Head of caudate nucleus (tissue), 42 donors: Measurements from ENCODE around the gene BCORL1.
A peak's percentile ranks its signal among the peaks of the same experiment; 100 is the strongest.

ENCODE experiments used
- DNase-seq, 42 donors: peaks; one replicate each; pipeline versions ENCODE4 v3.0.0 to v3.0.0-alpha.2; 2020 to 2021; ENCODE audit warnings: mixed read lengths in 7 of 42
- intact Hi-C: fragments of 100-400 bp; cut with DNase I; formaldehyde crosslinking; loops from one replicate; pipeline ENCODE4 v1.15.0; 2022

The BCORL1 gene

DNA sequence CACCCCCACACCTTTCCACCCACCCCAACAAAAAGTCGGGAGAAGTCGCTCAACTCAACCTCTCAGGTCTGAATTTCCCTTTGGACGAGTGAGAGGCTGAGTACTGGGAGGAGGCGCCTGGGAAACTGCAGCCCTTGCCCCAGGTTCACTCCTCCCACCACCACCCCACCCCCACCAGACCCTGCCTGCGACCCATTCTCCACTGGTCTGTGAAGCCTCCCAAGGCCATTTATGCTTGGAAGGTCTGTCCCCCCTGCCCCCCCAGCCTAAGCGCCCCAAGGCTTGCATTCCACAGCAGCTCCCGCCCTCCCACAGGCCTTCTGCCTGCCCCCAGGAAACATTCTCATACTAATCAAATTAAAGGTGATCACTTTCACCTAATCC lies 100.7 kb downstream of the BCORL1 start:
- no peak for DNase-seq
- intact Hi-C loops, result loop anchor here (2.0 kb wide), 1 partner anchor 108 kb away; no protein-coding TSS in a partner anchor

DNA sequence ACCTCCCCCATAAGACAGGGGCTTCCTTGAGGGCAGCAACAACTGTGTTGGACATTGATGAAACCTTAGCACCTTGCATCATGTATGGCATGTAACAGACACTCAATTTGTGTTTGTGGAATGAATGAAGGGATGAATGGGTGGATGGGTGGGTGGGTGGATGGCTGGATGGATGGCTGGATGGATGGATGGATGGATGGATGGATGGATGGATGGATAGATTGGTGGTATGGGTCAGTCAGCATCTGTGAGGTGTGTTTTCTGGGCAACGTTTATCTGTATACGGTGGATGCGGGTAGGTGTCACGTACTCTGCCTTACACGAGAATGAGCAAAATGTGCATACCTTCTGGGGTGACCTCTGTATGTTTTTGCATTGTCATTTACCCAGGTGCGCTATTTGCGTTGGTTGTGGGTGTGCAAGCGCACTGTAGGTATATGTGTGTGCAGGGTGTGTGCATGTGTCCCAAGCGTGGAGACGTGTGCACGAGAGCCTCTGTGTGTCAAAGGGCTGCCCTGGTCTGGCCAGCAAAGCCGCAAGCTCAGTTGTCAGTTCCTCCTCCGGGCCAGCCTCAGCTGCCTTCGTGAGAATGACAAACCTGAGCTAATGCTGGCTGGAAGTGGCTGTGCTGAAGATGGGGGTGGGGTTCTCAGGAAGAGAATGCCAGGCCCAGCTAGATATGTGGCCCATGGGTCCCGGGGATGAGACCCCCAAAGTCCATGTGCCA lies 101.4 kb downstream of the BCORL1 start:
- peak in 3 of 42 donors; percentile 15 to 24 (median 20) for DNase-seq
- intact Hi-C loops, result loop anchor here (2.0 kb wide), 1 partner anchor 107 kb away; no protein-coding TSS in a partner anchor

- intact Hi-C loops, result no loop called here
- no peak for DNase-seq
Measured at GRCh38 chrX:130084631-130085237, 102.3 kb downstream of the BCORL1 start.

- DNase-seq, result no peak
- intact Hi-C loops, result no loop called here
Measured at GRCh38 chrX:130085551-130086446, 103.4 kb downstream of the BCORL1 start.

GRCh38 chrX:130086447-130087206 lies 104.2 kb downstream of the BCORL1 start:
- DNase-seq, result no peak
- intact Hi-C loops, result no loop called here

GRCh38 chrX:130090364-130090763 lies 107.9 kb downstream of the BCORL1 start:
- DNase-seq, result no peak

GRCh38 chrX:130091980-130092522 lies 109.6 kb downstream of the BCORL1 start:
- intact Hi-C loops, result no loop called here
- peak in 2 of 42 donors; percentile 19 to 27 for DNase-seq

More at GRCh38 chrX:130090364-130090763, 107.9 kb downstream of the BCORL1 start:
- intact Hi-C loops, result no loop called here

DNA sequence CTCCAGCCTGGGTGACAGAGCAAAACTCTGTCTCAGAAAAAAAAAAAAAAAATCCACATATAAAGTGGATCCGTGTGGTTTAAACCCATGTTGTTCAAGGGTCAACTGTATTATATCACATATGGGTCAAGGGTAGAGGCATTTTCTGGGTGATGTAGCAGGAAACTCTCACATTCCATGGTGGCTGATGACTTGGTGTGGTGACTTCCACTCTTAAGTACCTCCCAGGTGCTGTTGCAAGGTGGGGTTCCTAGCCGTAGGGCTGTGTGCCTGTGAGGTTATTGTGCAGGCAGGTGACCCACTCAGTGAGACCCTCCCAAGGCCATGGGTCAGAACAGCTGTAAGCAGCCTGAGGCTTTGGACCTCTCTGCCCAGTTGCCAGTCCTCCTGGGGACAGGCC lies 110.8 kb downstream of the BCORL1 start:
- intact Hi-C loops, result no loop called here
- DNase-seq, result no peak

- intact Hi-C loops, result no loop called here
- DNase-seq, result no peak
Measured at GRCh38 chrX:130094696-130095095, 112.3 kb downstream of the BCORL1 start.

- no peak for DNase-seq
- intact Hi-C loops, result no loop called here
Measured at GRCh38 chrX:130095249-130096030, 113.0 kb downstream of the BCORL1 start.

DNA sequence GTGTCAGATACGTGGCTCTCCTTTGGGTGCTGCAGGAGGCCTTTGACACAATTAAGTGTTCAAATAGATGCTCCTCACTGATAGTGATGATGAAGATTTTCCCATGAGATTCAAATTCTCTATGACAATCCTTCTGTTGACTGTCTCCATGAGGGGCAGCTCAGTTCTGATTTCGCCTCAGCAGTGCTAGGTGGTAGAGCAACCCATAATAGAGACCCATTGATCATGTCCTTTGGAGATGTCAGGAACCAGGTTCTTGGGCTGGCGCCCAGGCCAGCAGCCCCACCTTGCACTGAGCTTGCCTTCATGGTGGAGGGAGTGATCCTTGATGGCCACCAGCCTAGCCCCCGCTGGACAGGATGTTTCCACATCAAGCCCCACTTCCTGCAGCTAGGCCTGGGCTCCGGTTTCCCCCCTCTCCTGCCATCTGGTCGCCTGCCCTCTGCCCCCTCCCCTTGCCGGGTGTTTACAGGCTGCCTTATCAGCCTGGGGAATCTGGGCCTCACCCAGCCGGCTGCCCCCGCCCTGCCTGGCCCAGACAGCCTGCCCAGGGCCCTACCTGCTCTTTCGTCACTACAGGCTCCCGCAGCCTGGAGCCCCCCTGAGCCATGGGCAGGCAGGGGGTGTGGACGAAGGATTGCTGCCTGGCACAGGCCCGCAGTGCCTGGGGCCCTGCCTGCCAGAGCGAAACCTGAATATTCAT lies 115.2 kb downstream of the BCORL1 start:
- DNase-seq, result no peak
- intact Hi-C loops, result no loop called here

DNA sequence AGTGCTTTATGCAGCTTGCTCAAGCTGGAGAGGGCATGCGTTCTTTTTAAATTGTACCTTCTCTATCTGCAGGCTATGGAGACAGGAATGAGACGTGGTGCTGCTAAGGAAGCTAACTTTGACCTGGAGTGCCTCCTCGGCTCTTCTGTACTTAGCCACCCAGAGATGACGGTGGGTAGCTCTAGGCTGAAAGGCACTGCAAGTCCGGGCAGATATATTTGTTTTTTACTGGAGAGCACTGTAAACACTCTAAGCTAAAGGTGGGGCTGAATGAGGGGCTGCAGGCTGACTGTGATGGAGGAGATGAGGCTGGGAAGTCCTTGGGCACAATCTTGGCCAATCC lies 115.7 kb downstream of the BCORL1 start:
- no peak for DNase-seq
- intact Hi-C loops, result no loop called here

- DNase-seq, result no peak
- intact Hi-C loops, result no loop called here
Measured at GRCh38 chrX:130100180-130100579, 117.7 kb downstream of the BCORL1 start.

DNA sequence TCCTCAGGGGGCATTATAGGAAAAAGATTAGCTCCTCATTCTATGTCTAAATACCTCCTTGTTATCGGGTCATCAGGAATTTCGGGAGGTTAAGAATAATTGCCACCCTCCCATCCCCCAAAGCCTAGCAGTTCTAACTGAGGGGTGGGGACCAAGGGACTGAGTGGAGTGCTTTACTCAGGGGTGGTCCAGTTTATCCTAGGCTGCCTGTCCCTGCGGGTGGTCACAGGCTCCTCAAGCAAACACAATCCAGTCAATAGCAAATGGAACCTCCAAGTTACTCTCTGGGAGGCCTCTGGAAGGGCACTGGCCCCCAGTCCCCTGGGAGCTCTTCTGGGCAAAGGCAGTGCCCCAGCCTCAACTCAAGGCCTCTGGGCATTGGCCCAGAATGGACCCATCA lies 121.2 kb downstream of the BCORL1 start:
- DNase-seq, result no peak
- intact Hi-C loops, result no loop called here

DNA sequence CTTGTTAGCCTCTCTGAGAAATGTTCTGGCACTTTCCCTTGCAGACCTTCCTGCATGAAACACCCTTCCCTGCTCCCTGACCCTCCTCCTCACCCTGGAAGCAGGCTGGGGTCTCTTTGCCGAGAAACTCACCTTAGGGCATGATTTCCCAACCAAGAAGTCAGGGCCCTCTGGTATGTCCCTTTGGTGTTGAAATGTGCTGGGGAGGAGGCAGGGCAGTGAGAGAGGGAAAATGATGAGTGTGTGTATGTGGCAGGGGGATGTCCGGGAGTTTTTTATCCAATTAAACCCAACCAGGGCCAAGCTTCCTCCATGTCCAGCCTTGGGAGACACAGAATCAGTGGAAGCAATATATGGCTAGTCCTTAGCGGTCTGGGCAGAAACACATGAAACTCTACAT lies 122.8 kb downstream of the BCORL1 start:
- DNase-seq, result no peak
- intact Hi-C loops, result no loop called here

- DNase-seq, result no peak
- intact Hi-C loops, result no loop called here
Measured at GRCh38 chrX:130106071-130106470, 123.6 kb downstream of the BCORL1 start.
